AG20443 (cell line): ENCODE results near the gene GOT2.
"Not testable (repeated sequence)": the region's sequence is repeated elsewhere in the genome, so short reads cannot be mapped to it uniquely, and the experiment has no call there.

ENCODE experiments used
- DNase-seq: peaks from one replicate; pipeline ENCODE4 v3.0.0; 2012; ENCODE audit warnings: low spot score, mixed read lengths

Gene GOT2

GRCh38 chr16:58717994-58718393, 16.1 kb downstream of the GOT2 start:
- no peak for DNase-seq

- no peak for DNase-seq
These were observed 17.6 kb downstream of the GOT2 start for GRCh38 chr16:58716468-58716867.

DNA sequence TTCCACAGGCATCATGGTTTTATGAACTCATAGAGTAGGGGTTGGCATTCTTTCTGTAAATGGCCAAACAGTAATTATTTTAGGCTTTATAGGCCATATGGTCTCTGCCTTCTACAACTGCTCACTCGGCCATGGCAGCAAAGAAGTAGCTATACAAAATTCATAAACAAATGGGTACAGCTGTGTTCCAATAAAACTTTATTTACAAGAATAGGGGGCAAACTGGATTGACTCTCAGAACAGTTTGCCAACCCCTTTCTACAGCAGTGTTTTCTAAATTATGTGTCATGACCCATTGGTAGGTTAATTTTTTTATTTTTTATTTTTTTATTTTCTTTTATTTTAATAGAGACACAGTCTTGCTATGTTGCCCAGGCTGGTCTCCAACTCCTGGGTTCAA, 20.4 kb downstream of the GOT2 start:
- no peak for DNase-seq

DNA sequence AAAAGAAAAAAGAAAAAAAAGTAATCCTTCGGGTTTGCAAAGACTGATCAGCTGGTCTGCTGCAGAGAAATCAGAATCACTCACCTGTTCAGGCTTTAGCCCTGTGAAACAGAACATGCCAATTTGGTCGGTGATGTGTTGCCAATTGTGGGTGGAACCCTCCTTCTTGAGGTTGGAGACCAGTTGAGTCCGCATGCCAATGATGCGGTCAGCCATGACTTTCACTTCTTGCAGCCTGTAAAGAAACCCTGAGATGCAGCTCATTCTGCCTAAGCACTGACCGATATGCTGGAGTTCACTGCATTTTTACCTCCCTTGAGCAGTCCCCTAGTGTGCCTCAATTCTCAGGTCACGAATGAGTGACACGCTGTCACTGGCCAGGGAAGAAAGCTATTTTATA, 24.8 kb downstream of the GOT2 start:
- DNase-seq, result no peak

DNA sequence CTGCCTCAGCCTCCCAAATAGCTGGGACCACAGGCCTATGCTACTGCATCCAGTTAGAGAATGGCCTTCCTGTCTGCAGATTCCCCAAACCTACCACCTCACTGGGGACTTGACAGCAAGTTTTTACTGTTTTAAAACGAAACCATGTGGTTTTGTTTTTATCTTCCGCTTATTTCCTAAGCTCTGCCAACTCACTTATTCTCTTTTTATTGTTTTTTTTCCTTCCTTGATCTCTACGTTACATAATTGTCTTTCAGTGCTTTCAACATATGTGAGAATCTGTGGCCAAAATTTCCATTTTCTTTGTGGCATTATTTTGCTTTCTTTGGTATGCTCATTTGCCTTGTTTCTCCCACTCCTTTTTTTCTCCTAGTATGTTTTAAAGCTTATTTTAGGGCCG, 35.0 kb downstream of the GOT2 start:
- DNase-seq, result no peak

GRCh38 chr16:58695368-58695767, 38.7 kb downstream of the GOT2 start:
- DNase-seq, result no peak

GRCh38 chr16:58692450-58692849, 41.7 kb downstream of the GOT2 start:
- DNase-seq, result no peak

DNA sequence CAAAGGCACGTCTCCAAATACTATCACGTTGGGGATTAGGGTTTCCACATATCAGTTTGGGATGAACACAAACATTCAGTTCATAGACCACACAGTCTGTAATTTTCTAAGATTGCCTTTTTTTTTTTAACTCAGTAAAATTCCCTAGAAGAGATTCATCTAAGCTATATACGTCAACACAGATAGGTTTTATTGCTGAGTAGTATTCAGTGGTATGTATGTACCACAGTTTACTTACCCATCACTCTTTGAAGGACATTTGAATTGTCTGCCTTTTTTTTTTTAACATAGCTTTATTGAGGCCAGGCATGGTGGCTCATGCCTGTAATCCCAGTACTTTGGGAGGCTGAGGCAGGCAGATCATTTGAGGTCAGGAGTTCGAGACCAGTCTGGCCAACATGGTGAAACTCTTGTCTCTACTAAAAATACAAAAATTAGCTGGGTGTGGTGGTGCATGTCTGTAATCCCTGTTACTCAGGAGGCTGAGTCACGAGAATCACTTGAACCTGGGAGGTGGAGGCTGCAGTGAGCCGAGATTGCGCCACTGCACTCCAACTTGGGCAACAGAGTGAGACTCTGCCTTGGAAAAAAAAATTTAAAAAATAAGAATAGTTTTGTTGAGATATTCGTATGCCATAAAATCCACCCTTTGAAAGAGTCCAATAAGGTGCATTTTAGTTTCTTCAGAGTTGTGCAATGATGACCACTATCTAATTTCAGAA, 47.0 kb downstream of the GOT2 start:
- DNase-seq, result peak; percentile 10

DNA sequence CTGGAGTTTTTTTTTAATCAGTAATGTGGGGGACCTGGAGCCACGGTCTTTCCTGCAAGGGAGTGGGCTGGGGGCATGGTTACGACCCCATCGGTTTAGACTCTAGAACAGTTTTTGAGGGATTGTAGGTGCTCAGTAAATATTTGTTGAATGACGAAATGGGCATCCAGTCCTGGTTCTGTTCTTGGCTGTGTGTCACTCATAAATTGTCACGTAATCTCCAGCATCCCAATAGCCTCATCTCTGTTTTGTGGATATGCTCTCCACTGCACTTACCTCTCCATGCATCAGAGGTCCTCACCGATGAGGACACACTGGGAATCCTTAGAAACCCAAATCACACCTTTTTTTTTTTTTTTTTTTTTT, 49.0 kb downstream of the GOT2 start:
- no peak for DNase-seq

- DNase-seq, result peak; percentile 98
These were observed 49.6 kb downstream of the GOT2 start, which contains the start of gene SLC38A7 for GRCh38 chr16:58684354-58685083. Gene SLC38A7 (minus strand): TSS chr16:58684770. CDS start chr16:58680126, 4,644 bp downstream.

DNA sequence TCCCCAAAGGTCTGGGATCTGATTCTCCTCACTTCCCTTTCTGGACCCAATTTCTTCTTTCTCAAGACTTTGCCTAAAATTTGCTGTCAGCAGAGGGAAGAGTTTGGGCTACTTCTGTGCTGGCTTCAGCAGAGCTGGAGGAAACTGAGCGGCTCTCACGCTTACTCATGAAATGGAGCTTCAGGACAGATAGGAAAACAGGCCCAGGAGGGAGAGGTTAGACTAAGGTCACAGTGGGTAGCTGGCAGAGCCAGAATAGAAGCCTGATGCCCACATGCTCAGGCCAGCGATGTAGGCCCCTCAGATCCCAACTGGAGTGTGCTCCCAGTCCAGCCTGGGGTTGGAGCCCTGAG, 50.1 kb downstream of the GOT2 start:
- DNase-seq, result peak; percentile 49

DNA sequence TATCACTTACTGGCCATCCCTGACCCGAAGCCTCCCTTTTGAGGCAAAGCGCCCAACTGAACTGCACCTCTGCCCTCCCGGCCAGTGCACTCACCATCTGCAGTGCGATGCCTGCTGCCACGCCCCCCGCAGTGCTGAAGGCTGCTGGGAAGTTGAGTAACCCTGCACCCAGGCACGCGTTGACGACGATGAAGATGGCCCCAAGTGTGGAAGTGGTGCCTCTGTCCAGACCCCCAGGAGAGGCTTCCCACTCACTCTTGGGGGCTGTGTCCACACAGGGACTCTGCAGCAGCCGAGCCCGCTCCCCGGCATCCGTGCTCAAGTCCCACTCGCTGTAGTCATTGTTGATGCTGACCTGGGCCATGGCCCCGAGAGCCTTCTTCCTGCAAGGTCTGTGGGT, 54.4 kb downstream of the GOT2 start:
- peak; percentile 5 for DNase-seq

DNA sequence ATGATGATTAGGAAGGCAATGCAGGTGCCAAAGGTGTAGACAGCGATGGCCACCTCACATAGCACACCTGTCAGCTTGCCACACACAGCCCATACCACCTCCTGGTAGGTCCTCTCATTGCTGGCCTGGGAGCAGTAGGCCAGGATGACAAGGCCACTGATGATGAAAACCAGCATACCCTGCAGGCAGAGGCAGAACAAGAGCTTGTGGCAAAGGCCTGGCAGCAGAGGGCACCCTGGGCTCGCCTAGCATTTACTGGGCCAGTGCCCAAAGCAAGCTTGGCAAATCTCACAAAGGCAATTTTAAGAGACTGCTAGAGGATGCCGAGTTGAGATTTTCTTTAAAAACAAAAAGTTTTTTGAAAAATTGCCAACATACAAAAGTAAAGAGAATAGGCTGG, 55.4 kb downstream of the GOT2 start:
- DNase-seq, result peak; percentile 50

DNA sequence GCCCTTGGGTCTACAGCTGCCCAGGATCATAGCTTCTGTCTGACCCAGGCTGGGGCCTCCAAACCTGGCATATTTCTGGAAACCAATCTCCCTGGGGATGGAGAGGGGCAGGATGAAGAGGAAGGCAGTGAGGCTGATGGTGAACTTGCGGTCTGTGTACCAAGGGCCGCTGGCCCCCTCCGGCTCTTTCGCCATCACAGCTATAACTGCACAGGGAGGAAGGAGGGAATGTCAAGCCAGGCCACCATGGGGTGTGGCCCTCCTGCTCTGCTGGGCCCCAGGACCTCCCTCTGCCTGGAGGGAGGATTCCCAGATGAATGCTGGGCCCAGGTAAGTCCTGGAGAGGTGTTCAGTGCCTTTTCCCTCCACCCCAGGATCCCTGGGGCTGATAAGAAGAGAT, 55.8 kb downstream of the GOT2 start:
- DNase-seq, result peak; percentile 3

- DNase-seq, result no peak
These were observed 63.1 kb downstream of the GOT2 start for GRCh38 chr16:58670946-58671583.

DNA sequence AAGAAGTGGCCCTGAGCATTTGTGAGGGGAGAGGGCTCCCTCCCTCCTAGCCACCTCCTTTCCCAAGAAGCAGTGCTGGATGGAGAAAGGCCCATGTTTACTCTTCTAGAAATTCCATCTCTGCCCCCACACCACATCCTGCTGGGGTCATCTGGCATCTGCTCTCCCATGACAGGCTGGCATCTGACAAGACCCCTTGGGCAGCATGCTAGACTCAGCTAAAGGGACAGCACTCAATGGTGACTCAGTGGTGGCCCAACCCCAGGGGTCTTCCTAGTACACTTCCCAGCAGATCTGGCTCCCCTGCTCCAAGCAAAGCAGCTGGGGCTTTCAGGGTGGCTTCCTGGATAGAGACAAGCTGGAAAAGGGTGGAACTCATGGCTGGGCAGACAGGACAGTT, 63.9 kb downstream of the GOT2 start:
- no peak for DNase-seq

DNA sequence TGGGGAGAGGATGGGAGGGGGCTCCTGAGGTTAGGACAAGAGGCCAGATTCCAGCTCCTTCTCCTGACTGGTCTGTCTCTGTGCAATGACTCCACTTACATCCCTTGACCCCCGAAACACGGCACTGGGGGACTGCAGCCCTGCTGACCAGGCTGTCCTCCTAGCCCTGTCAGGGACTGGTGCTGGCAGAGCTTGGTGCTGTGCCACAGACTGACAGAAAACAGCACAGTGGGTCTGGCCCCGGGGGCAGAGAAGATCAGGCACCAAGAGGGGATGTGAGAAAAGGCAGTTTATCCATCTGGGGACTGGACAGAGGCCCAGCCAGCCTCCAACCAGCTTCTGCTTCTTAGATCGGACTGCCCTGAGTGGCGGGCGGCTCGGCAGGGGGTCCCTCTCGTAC, 68.9 kb downstream of the GOT2 start:
- DNase-seq, result no peak

GRCh38 chr16:58661199-58661830, 72.8 kb downstream of the GOT2 start:
- DNase-seq, result peak; percentile 92

DNA sequence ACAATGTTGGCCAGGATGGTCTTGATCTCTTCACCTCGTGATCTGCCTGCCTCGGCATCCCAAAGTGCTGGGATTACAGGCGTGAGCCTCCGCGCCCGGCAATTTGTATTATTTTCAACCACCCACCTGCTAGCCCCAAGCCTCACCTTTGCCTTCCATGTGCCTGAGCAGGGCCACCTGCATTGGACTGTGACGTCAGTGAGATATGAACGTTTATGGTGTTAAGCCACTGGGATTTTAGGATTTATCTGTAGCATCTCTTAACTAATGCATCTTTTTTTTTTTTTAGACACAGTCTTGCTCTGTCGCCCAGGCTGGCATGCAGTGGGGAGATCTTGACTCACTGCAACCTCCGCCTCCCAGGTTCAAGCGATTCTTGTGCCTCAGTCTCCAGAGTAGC, 74.2 kb downstream of the GOT2 start:
- DNase-seq, result not testable (repeated sequence)

- DNase-seq, result no peak
These were observed 75.3 kb downstream of the GOT2 start for GRCh38 chr16:58658796-58659211.
